Mesothelial cell of epicardium (in vitro differentiated cells): Measurements from ENCODE around the gene TNS1. TPM values are rescaled to one million over a fixed set of nuclear protein-coding genes. Genes with fewer than 3 reads are reported as not detected.

Experiments used
- DNase-seq, 2 experiments: peaks; one replicate each; pipeline ENCODE4 v3.0.0; 2021; ENCODE audit warnings: low spot score in 2 of 2; ENCODE audit not compliant: unreplicated experiment in 2 of 2
- H3K27ac Mint-ChIP-seq: 2 replicates; pipeline ENCODE4 v1.8.0; 2021; ENCODE audit warnings: mixed read lengths
- H3K27me3 Mint-ChIP-seq: 2 replicates; pipeline ENCODE4 v1.8.0; 2021; ENCODE audit warnings: low read depth, mixed read lengths
- H3K36me3 Mint-ChIP-seq: 2 replicates; pipeline ENCODE4 v1.8.0; 2021; ENCODE audit warnings: mixed read lengths
- H3K4me1 Mint-ChIP-seq: 2 replicates; pipeline ENCODE4 v1.8.0; 2021; ENCODE audit warnings: mixed read lengths
- H3K4me3 Mint-ChIP-seq: 2 replicates; pipeline ENCODE4 v1.8.0; 2021; ENCODE audit warnings: mild to moderate bottlenecking, moderate library complexity, mixed read lengths
- H3K9me3 Mint-ChIP-seq: 2 replicates; pipeline ENCODE4 v1.8.0; 2021; ENCODE audit warnings: mixed read lengths
- CTCF ChIP-seq: fragments of 200-600 bp; sonication (generic); IDR thresholded peaks from one replicate; pipeline ENCODE4 v1.5.0; 2021; ENCODE audit warnings: antibody characterized with exemption; ENCODE audit not compliant: unreplicated experiment
- total RNA-seq: library from RNA; stranded (reverse); gene quantifications from 3 replicates; pipeline ENCODE4 v1.2.1, GENCODE V29; 2021

TNS1 gene
- total RNA-seq, 1 donor from 2014 or later: 130 TPM

- H3K4me3 Mint-ChIP-seq: no peak overlapping the region
- DNase-seq: no peak
Observed at GRCh38 chr2:217824223-217824622, 178.6 kb downstream of the TNS1 start.

GRCh38 chr2:217823626-217824025 is 179.2 kb downstream of the TNS1 start:
- no peaks in the 10 kb centered on the region for H3K9me3 Mint-ChIP-seq
- H3K27me3 Mint-ChIP-seq: no peaks in the 10 kb centered on the region
- DNase-seq: no peak
- H3K4me1 Mint-ChIP-seq: no peaks in the 10 kb centered on the region
- peaks cover 9% of the 10 kb centered on the region for H3K36me3 Mint-ChIP-seq
- no peak overlapping the region for H3K4me3 Mint-ChIP-seq
- no peak overlapping the region for H3K27ac Mint-ChIP-seq
- TF ChIP-seq CTCF: no peak

More at GRCh38 chr2:217824223-217824622, 178.6 kb downstream of the TNS1 start:
- Mint-ChIP-seq H3K36me3 (peaks cover 9% of the 10 kb centered on the region), H3K27me3 (no peaks in the 10 kb centered on the region), H3K4me1 (no peaks in the 10 kb centered on the region), H3K9me3 (no peaks in the 10 kb centered on the region), H3K27ac (no peak overlapping the region)
- TF ChIP-seq CTCF: no peak

GRCh38 chr2:217822296-217823252 is 180.2 kb downstream of the TNS1 start:
- Mint-ChIP-seq H3K9me3 (no peaks in the 10 kb centered on the region), H3K27ac (peak overlapping the region; percentile 66), H3K4me1 (no peaks in the 10 kb centered on the region), H3K4me3 (no peak overlapping the region), H3K27me3 (no peaks in the 10 kb centered on the region), H3K36me3 (peaks cover 9% of the 10 kb centered on the region)
- TF ChIP-seq CTCF: no peak
- DNase-seq: no peak

- Mint-ChIP-seq H3K27ac (no peak overlapping the region), H3K36me3 (peaks cover 14% of the 10 kb centered on the region)
- DNase-seq: no peak
Observed at GRCh38 chr2:217821536-217822147, 181.2 kb downstream of the TNS1 start.

GRCh38 chr2:217820904-217821303 is 181.9 kb downstream of the TNS1 start:
- TF ChIP-seq CTCF: no peak
- H3K36me3 Mint-ChIP-seq: peaks cover 11% of the 10 kb centered on the region
- H3K9me3 Mint-ChIP-seq: no peaks in the 10 kb centered on the region
- no peaks in the 10 kb centered on the region for H3K27me3 Mint-ChIP-seq
- no peak overlapping the region for H3K4me3 Mint-ChIP-seq
- no peak overlapping the region for H3K27ac Mint-ChIP-seq
- peaks cover 11% of the 10 kb centered on the region for H3K4me1 Mint-ChIP-seq
- DNase-seq: no peak

More at GRCh38 chr2:217821536-217822147, 181.2 kb downstream of the TNS1 start:
- Mint-ChIP-seq H3K27me3 (no peaks in the 10 kb centered on the region), H3K4me1 (peaks cover 4% of the 10 kb centered on the region), H3K9me3 (no peaks in the 10 kb centered on the region), H3K4me3 (no peak overlapping the region)
- TF ChIP-seq CTCF: no peak
